ENCODE data around the gene EVA1A.

The EVA1A gene

GRCh38 chr2:75563591-75563990 lies 2.9 kb upstream of the EVA1A start:
- TF ChIP-seq, protein P1, sequence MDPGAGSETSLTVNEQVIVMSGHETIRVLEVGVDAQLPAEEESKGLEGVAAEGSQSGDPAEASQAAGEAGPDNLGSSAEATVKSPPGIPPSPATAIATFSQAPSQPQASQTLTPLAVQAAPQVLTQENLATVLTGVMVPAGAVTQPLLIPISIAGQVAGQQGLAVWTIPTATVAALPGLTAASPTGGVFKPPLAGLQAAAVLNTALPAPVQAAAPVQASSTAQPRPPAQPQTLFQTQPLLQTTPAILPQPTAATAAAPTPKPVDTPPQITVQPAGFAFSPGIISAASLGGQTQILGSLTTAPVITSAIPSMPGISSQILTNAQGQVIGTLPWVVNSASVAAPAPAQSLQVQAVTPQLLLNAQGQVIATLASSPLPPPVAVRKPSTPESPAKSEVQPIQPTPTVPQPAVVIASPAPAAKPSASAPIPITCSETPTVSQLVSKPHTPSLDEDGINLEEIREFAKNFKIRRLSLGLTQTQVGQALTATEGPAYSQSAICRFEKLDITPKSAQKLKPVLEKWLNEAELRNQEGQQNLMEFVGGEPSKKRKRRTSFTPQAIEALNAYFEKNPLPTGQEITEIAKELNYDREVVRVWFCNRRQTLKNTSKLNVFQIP (CRISPR knock-in tag; IDR thresholded peaks at IDR 0.05; ENCODE audit: borderline replicate concordance, low read depth): no peak
- TF ChIP-seq OSR1 (CRISPR knock-in tag; IDR thresholded peaks at IDR 0.05) (no peak), TSHZ2 (CRISPR knock-in tag; IDR thresholded peaks at IDR 0.05) (no peak), ARNTL (CRISPR knock-in tag; IDR thresholded peaks at IDR 0.05; ENCODE audit: borderline replicate concordance, low read depth) (no peak), TOX (CRISPR knock-in tag; IDR thresholded peaks at IDR 0.05; ENCODE audit: borderline replicate concordance) (no peak), SNAI2 (CRISPR knock-in tag; IDR thresholded peaks at IDR 0.05) (no peak), TCF4 (CRISPR knock-in tag; IDR thresholded peaks at IDR 0.05; ENCODE audit: borderline replicate concordance) (no peak), RARB (CRISPR knock-in tag; IDR thresholded peaks at IDR 0.05) (no peak), ZFP3 (CRISPR knock-in tag; IDR thresholded peaks at IDR 0.05) (no peak), PPARA (CRISPR knock-in tag; IDR thresholded peaks at IDR 0.05; ENCODE audit: borderline replicate concordance) (no peak), GLIS3 (CRISPR knock-in tag; IDR thresholded peaks at IDR 0.05) (no peak), PATZ1 (CRISPR knock-in tag; IDR thresholded peaks at IDR 0.05; ENCODE audit: borderline replicate concordance) (no peak), ESRRG (CRISPR knock-in tag; IDR thresholded peaks at IDR 0.05) (no peak), ZC3H10 (CRISPR knock-in tag; IDR thresholded peaks at IDR 0.05) (no peak), ISL1 (CRISPR knock-in tag; IDR thresholded peaks at IDR 0.05) (no peak), CSDC2 (CRISPR knock-in tag; IDR thresholded peaks at IDR 0.05) (no peak), BACH2 (CRISPR knock-in tag; IDR thresholded peaks at IDR 0.05; ENCODE audit: borderline replicate concordance) (no peak)
- TF ChIP-seq, protein P2, sequence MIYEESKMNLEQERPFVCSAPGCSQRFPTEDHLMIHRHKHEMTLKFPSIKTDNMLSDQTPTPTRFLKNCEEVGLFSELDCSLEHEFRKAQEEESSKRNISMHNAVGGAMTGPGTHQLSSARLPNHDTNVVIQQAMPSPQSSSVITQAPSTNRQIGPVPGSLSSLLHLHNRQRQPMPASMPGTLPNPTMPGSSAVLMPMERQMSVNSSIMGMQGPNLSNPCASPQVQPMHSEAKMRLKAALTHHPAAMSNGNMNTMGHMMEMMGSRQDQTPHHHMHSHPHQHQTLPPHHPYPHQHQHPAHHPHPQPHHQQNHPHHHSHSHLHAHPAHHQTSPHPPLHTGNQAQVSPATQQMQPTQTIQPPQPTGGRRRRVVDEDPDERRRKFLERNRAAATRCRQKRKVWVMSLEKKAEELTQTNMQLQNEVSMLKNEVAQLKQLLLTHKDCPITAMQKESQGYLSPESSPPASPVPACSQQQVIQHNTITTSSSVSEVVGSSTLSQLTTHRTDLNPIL (CRISPR knock-in tag; IDR thresholded peaks at IDR 0.05; ENCODE audit: low read depth): no peak
- TF ChIP-seq, protein P3, sequence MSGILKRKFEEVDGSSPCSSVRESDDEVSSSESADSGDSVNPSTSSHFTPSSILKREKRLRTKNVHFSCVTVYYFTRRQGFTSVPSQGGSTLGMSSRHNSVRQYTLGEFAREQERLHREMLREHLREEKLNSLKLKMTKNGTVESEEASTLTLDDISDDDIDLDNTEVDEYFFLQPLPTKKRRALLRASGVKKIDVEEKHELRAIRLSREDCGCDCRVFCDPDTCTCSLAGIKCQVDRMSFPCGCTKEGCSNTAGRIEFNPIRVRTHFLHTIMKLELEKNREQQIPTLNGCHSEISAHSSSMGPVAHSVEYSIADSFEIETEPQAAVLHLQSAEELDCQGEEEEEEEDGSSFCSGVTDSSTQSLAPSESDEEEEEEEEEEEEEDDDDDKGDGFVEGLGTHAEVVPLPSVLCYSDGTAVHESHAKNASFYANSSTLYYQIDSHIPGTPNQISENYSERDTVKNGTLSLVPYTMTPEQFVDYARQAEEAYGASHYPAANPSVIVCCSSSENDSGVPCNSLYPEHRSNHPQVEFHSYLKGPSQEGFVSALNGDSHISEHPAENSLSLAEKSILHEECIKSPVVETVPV (CRISPR knock-in tag; IDR thresholded peaks at IDR 0.05): no peak

GRCh38 chr2:75562513-75562864 lies 1.8 kb upstream of the EVA1A start:
- no peak for TF ChIP-seq ZNF70 (CRISPR knock-in tag; IDR thresholded peaks at IDR 0.05)
- no peak for TF ChIP-seq ZNF565 (CRISPR knock-in tag; conservative IDR thresholded peaks at IDR 0.05; ENCODE audit: low read depth)
- TF ChIP-seq BACH2 (CRISPR knock-in tag; IDR thresholded peaks at IDR 0.05; ENCODE audit: borderline replicate concordance): no peak
- TF ChIP-seq SNAI2 (CRISPR knock-in tag; IDR thresholded peaks at IDR 0.05): no peak
- no peak for TF ChIP-seq TOX (CRISPR knock-in tag; IDR thresholded peaks at IDR 0.05; ENCODE audit: borderline replicate concordance)
- TF ChIP-seq, protein P1 (CRISPR knock-in tag; IDR thresholded peaks at IDR 0.05; ENCODE audit: borderline replicate concordance, low read depth): no peak
- no peak for TF ChIP-seq ZNF8 (CRISPR knock-in tag; IDR thresholded peaks at IDR 0.05)
- TF ChIP-seq, protein P2 (CRISPR knock-in tag; IDR thresholded peaks at IDR 0.05; ENCODE audit: low read depth): no peak
- no peak for TF ChIP-seq TSHZ2 (CRISPR knock-in tag; IDR thresholded peaks at IDR 0.05)
- no peak for TF ChIP-seq TCF4 (CRISPR knock-in tag; IDR thresholded peaks at IDR 0.05; ENCODE audit: borderline replicate concordance)
- TF ChIP-seq ISL1 (CRISPR knock-in tag; IDR thresholded peaks at IDR 0.05): no peak
- TF ChIP-seq GLIS3 (CRISPR knock-in tag; IDR thresholded peaks at IDR 0.05): no peak
- no peak for TF ChIP-seq CSDC2 (CRISPR knock-in tag; IDR thresholded peaks at IDR 0.05)
- TF ChIP-seq ZC3H10 (CRISPR knock-in tag; IDR thresholded peaks at IDR 0.05): no peak
- ATAC-seq: no peak

More at GRCh38 chr2:75563591-75563990, 2.9 kb upstream of the EVA1A start:
- no peak for ATAC-seq

Measured in SK-N-SH treated with all-trans-retinoic acid at 6 μM for 48 hours (cell line).